HG02970 (cell line): ENCODE measurements around the gene OR4K13.

Experiments used
- ATAC-seq: cut with Tn5 transposase; IDR thresholded peaks from one replicate; pipeline ENCODE4 v1.9.1; 2021; ENCODE audit warnings: mild to moderate bottlenecking, moderate library complexity, moderate number of reproducible peaks; ENCODE audit not compliant: unreplicated experiment, low FRiP score

The OR4K13 gene

GRCh38 chr14:20035938-20036337, at the start of gene OR4K13:
Gene OR4K13 (minus strand): TSS chr14:20036038. CDS start chr14:20034758, 1,280 bp downstream.
- no peak for ATAC-seq

GRCh38 chr14:20059745-20060144, 23.9 kb upstream of the OR4K13 start, which contains the start of gene OR4L1:
Gene OR4L1 (plus strand): TSS chr14:20060045. CDS start chr14:20060045, 0 bp downstream.
- ATAC-seq: no peak

GRCh38 chr14:20048202-20048601, 12.4 kb upstream of the OR4K13 start:
- no peak for ATAC-seq

- ATAC-seq: no peak
These were observed 8.4 kb upstream of the OR4K13 start for GRCh38 chr14:20044243-20044642.

GRCh38 chr14:20035449-20035848, 389 bp downstream of the OR4K13 start:
- ATAC-seq: no peak

GRCh38 chr14:20031058-20031457, 4.8 kb downstream of the OR4K13 start:
- no peak for ATAC-seq

GRCh38 chr14:20019257-20019865, 16.5 kb downstream of the OR4K13 start, which contains the start of gene OR4K14:
Gene OR4K14 (minus strand): TSS chr14:20019307. CDS start chr14:20015193, 4,114 bp downstream.
- no peak for ATAC-seq

- no peak for ATAC-seq
These were observed 27.7 kb downstream of the OR4K13 start for GRCh38 chr14:20008156-20008555.

GRCh38 chr14:20002319-20002718, 33.5 kb downstream of the OR4K13 start:
- no peak for ATAC-seq

GRCh38 chr14:20001863-20002262, 34.0 kb downstream of the OR4K13 start, which contains the start of gene OR4Q2:
Gene OR4Q2 (plus strand): TSS chr14:20002163.
- no peak for ATAC-seq

- ATAC-seq: no peak
These were observed 42.4 kb downstream of the OR4K13 start for GRCh38 chr14:19993438-19993837.
